Body of pancreas (tissue), 4 donors: Measurements from ENCODE around the gene FAT2. TPM values are rescaled to one million over a fixed set of nuclear protein-coding genes. Genes with fewer than 3 reads are reported as not detected.

ENCODE experiments used
- ATAC-seq: fragments of 150-250 bp; one replicate; pipeline ENCODE4 v1.9.1; 2016
- DNase-seq, 4 donors: peaks; one replicate each; pipeline ENCODE4 v3.0.0-alpha.2; 2019
- H3K27ac ChIP-seq, 4 donors: fragments of 200-600 bp; sonication (generic); 1 replicate in 3 of 4; 2 replicates in 1 of 4; pipeline versions ENCODE4 v1.5.1 to v1.6.1; 2016 to 2019; ENCODE audit warnings: mild to moderate bottlenecking in 1 of 4, mixed read lengths in 1 of 4, moderate library complexity in 1 of 4
- H3K27me3 ChIP-seq, 2 donors: fragments of 200-600 bp; sonication (generic); one replicate each; pipeline ENCODE4 v1.6.0; 2016; ENCODE audit warnings: mild to moderate bottlenecking in 1 of 2
- H3K36me3 ChIP-seq, 2 donors: fragments of 200-600 bp; sonication (generic); replicated peaks in 1 of 2; 2 replicates each; pipeline ENCODE4 v1.5.1; 2016; ENCODE audit warnings: low read depth in 2 of 2; ENCODE audit not compliant: insufficient read depth in 1 of 2
- H3K4me1 ChIP-seq: fragments of 200-600 bp; sonication (generic); one replicate; pipeline ENCODE4 v1.6.0; 2016
- H3K4me3 ChIP-seq, 2 donors: fragments of 200-600 bp; sonication (generic); 1 replicate in 1 of 2; 2 replicates in 1 of 2; pipeline ENCODE4 v1.5.1; 2016 to 2019
- H3K9me3 ChIP-seq, 3 donors: fragments of 200-600 bp; sonication (generic); 1 replicate in 2 of 3; 2 replicates in 1 of 3; pipeline ENCODE4 v1.5.1; 2016
- CTCF ChIP-seq, 7 experiments: fragments of 450-650 bp in 4 of 7; fragments of 200-600 bp in 3 of 7; sonication (generic) in 3 of 7; IDR thresholded peaks; one replicate each; pipeline ENCODE4 v1.5.1; 2016 to 2019; ENCODE audit warnings: antibody characterized with exemption in 7 of 7
- POLR2A ChIP-seq, 3 donors: fragments of 450-650 bp; IDR thresholded peaks; one replicate each; pipeline ENCODE4 v1.6.1; 2016; ENCODE audit warnings: antibody characterized with exemption in 3 of 3, mild to moderate bottlenecking in 2 of 3
- WGBS, 2 donors: methylation state at CpG; one replicate each; pipeline ENCODE4 v1.1.5; 2017; 5-methylcytosine and 5-hydroxymethylcytosine counted together
- intact Hi-C: fragments of 100-400 bp; cut with DNase I; formaldehyde crosslinking; loops from one replicate; pipeline ENCODE4 v1.15.1; 2023
- total RNA-seq, 2 donors: library from RNA; depleted of rRNA; stranded (reverse); fragments of >200 nt; gene quantifications; one replicate each; pipeline ENCODE4 v1.1.0, GENCODE V29; 2016

FAT2 gene
- total RNA-seq, 2 donors from 2014 or later: not detected

- Histone ChIP-seq H3K4me3 (no peak overlapping the region), H3K27me3 (no peaks in the 10 kb centered on the region), H3K9me3 (no peaks in the 10 kb centered on the region), H3K4me1 (no peaks in the 10 kb centered on the region), H3K27ac (no peak overlapping the region), H3K36me3 (no peaks in the 10 kb centered on the region)
- DNase-seq: no peak
- intact Hi-C loops: no loop called here
- 92 to 93% methylated on average over 4 to 10 of the region's 10 CpGs for WGBS, 2 donors
- no peak for ATAC-seq
- TF ChIP-seq CTCF (IDR thresholded peaks at IDR 0.05) (no peak), POLR2A (IDR thresholded peaks at IDR 0.05) (no peak)
Observed at GRCh38 chr5:151553130-151553670, 37.9 kb downstream of the FAT2 start.

- Histone ChIP-seq H3K36me3 (no peaks in the 10 kb centered on the region), H3K9me3 (no peaks in the 10 kb centered on the region), H3K4me1 (no peaks in the 10 kb centered on the region), H3K27me3 (no peaks in the 10 kb centered on the region), H3K4me3 (no peak overlapping the region), H3K27ac (no peak overlapping the region)
- intact Hi-C loops: no loop called here
- TF ChIP-seq POLR2A (IDR thresholded peaks at IDR 0.05): no peak
- TF ChIP-seq CTCF (IDR thresholded peaks at IDR 0.05): no peak
- WGBS, 2 donors: 90 to 94% methylated on average over 3 of the region's 3 CpGs
- ATAC-seq (no peak), DNase-seq (no peak)
Observed at GRCh38 chr5:151551985-151552384, 39.1 kb downstream of the FAT2 start.

- no peaks in the 10 kb centered on the region for H3K4me1 ChIP-seq
- no peak overlapping the region for H3K4me3 ChIP-seq
- DNase-seq (peak in 1 of 4 donors; percentile 16), ATAC-seq (no peak)
- H3K27ac ChIP-seq: no peak overlapping the region
- H3K9me3 ChIP-seq: no peaks in the 10 kb centered on the region
- TF ChIP-seq POLR2A (IDR thresholded peaks at IDR 0.05): no peak
- no peak for TF ChIP-seq CTCF (IDR thresholded peaks at IDR 0.05)
- no peaks in the 10 kb centered on the region for H3K27me3 ChIP-seq
- WGBS, 2 donors: 70 to 77% methylated on average over 2 of the region's 2 CpGs
- intact Hi-C loops: no loop called here
- H3K36me3 ChIP-seq: no peaks in the 10 kb centered on the region
Observed at GRCh38 chr5:151550146-151550545, 41.0 kb downstream of the FAT2 start.

- WGBS, 2 donors: 62 to 76% methylated on average over 2 of the region's 2 CpGs
Observed at GRCh38 chr5:151549713-151550112, 41.4 kb downstream of the FAT2 start.

More at GRCh38 chr5:151549713-151550112, 41.4 kb downstream of the FAT2 start:
- TF ChIP-seq CTCF (IDR thresholded peaks at IDR 0.05): no peak
- no peak for TF ChIP-seq POLR2A (IDR thresholded peaks at IDR 0.05)
- Histone ChIP-seq H3K4me3 (no peak overlapping the region), H3K27ac (no peak overlapping the region), H3K36me3 (no peaks in the 10 kb centered on the region), H3K9me3 (no peaks in the 10 kb centered on the region), H3K27me3 (no peaks in the 10 kb centered on the region), H3K4me1 (no peaks in the 10 kb centered on the region)
- ATAC-seq: no peak
- DNase-seq: no peak
- intact Hi-C loops: no loop called here
